ENCODE results near the gene SPAM1.

- TF ChIP-seq CTCF (IDR thresholded peaks at IDR 0.05): no peak
- no peak for TF ChIP-seq POLR2AphosphoS5 (IDR thresholded peaks at IDR 0.05)
- no peak for TF ChIP-seq POLR2A (IDR thresholded peaks at IDR 0.05)
- TF ChIP-seq EP300 (IDR thresholded peaks at IDR 0.05): no peak
These were observed 1.4 kb upstream of the SPAM1 start for GRCh38 chr7:123923599-123923998.
